OCI-LY7 (cell line): ENCODE results near the gene FEZF2.

Source experiments
- CTCF ChIP-seq: fragments of 200-600 bp; sonication (generic); conservative IDR thresholded peaks from 2 replicates; pipeline ENCODE4 v1.5.1; 2014; ENCODE audit warnings: mild to moderate bottlenecking, antibody characterized with exemption, low read length, moderate library complexity, mixed read lengths
- EZH2phosphoT487 ChIP-seq: fragments of 200-600 bp; sonication (generic); IDR thresholded peaks from 2 replicates; pipeline ENCODE4 v1.6.1; 2018; ENCODE audit warnings: low read depth, borderline replicate concordance, mild to moderate bottlenecking, mixed run types, antibody characterized with exemption, low read length, moderate library complexity, mixed read lengths

- TF ChIP-seq CTCF (no peak), EZH2phosphoT487 (no peak)
These were observed 17.0 kb downstream of the FEZF2 start for GRCh38 chr3:62356356-62356755.
